IMR-90 (cell line): Measurements from ENCODE around the gene GPR141.

Experiments
- CHD1 ChIP-seq: IDR thresholded peaks from 2 replicates; pipeline ENCODE4 v1.6.1; 2012; ENCODE audit warnings: low read depth, low read length, improper control_type of control experiment
- CTCF ChIP-seq: conservative IDR thresholded peaks from 2 replicates; pipeline ENCODE4 v1.5.1; 2012; ENCODE audit warnings: mild to moderate bottlenecking, low read depth, low read length, improper control_type of control experiment
- POLR2A ChIP-seq: IDR thresholded peaks from 2 replicates; pipeline ENCODE4 v1.6.1; 2012; ENCODE audit warnings: mild to moderate bottlenecking, low read depth, low read length
- SMC3 ChIP-seq: fragments of 150-350 bp; IDR thresholded peaks from 2 replicates; pipeline ENCODE4 v1.6.1; 2016; ENCODE audit warnings: low read depth, mild to moderate bottlenecking, antibody characterized with exemption, low read length, moderate library complexity

GRCh38 chr7:37665352-37666022 is 18.1 kb upstream of the GPR141 start:
- TF ChIP-seq CTCF (no peak), SMC3 (no peak), CHD1 (no peak), POLR2A (no peak)
